Stimulated activated memory B cell treated with anti-CD40 and anti-IgM and Interleukin-4, amounts not matched to agents 10 μg/mL and 1 μg/mL and 100 μg/mL, for 72 hours (primary cell): ENCODE measurements around the gene BCL2L2.
"Not testable (repeated sequence)": the region's sequence is repeated elsewhere in the genome, so short reads cannot be mapped to it uniquely, and the experiment has no call there.

ENCODE experiments used
- ATAC-seq: fragments of 150-1000 bp; cut with Tn5 transposase; 2 replicates; pipeline ENCODE4 v1.10.0; 2021
- H3K27ac Mint-ChIP-seq: one replicate; pipeline ENCODE4 v1.8.0; 2022; ENCODE audit warnings: mild to moderate bottlenecking, mixed read lengths
- H3K27me3 Mint-ChIP-seq: one replicate; pipeline ENCODE4 v1.8.0; 2022; ENCODE audit warnings: mixed read lengths
- H3K36me3 Mint-ChIP-seq: one replicate; pipeline ENCODE4 v1.8.0; 2022; ENCODE audit warnings: mixed read lengths
- H3K4me1 Mint-ChIP-seq: one replicate; pipeline ENCODE4 v1.8.0; 2022; ENCODE audit warnings: mixed read lengths
- H3K4me3 Mint-ChIP-seq: one replicate; pipeline ENCODE4 v1.8.0; 2022; ENCODE audit warnings: mild to moderate bottlenecking, moderate library complexity, mixed read lengths
- H3K9me3 Mint-ChIP-seq: one replicate; pipeline ENCODE4 v1.8.0; 2022; ENCODE audit warnings: mixed read lengths

The BCL2L2 gene

GRCh38 chr14:23308721-23309445, 2.2 kb downstream of the BCL2L2 start:
- peaks cover 22% of the 10 kb centered on the region for H3K36me3 Mint-ChIP-seq
- no peaks in the 10 kb centered on the region for H3K9me3 Mint-ChIP-seq
- H3K4me1 Mint-ChIP-seq, result peaks cover 41% of the 10 kb centered on the region
- peak overlapping the region; percentile 86 for H3K27ac Mint-ChIP-seq
- no peak overlapping the region for H3K4me3 Mint-ChIP-seq
- H3K27me3 Mint-ChIP-seq, result no peaks in the 10 kb centered on the region
- ATAC-seq, result no peak

- H3K4me3 Mint-ChIP-seq, result no peak overlapping the region
- H3K27me3 Mint-ChIP-seq, result no peaks in the 10 kb centered on the region
- H3K9me3 Mint-ChIP-seq, result no peaks in the 10 kb centered on the region
Measured at GRCh38 chr14:23310546-23310945, 3.9 kb downstream of the BCL2L2 start.

GRCh38 chr14:23316300-23316699, 9.7 kb downstream of the BCL2L2 start:
- Mint-ChIP-seq H3K9me3 (peaks cover 8% of the 10 kb centered on the region), H3K27ac (no peak overlapping the region), H3K27me3 (no peaks in the 10 kb centered on the region), H3K4me3 (no peak overlapping the region), H3K4me1 (peaks cover 14% of the 10 kb centered on the region), H3K36me3 (peaks cover 19% of the 10 kb centered on the region)
- no peak for ATAC-seq

More at GRCh38 chr14:23310546-23310945, 3.9 kb downstream of the BCL2L2 start:
- Mint-ChIP-seq H3K27ac (no peak overlapping the region), H3K36me3 (peaks cover 22% of the 10 kb centered on the region), H3K4me1 (peaks cover 41% of the 10 kb centered on the region)
- ATAC-seq, result no peak

- H3K4me1 Mint-ChIP-seq, result peaks cover 31% of the 10 kb centered on the region
- H3K9me3 Mint-ChIP-seq, result peaks cover 8% of the 10 kb centered on the region
- peaks cover 32% of the 10 kb centered on the region for H3K36me3 Mint-ChIP-seq
- peak overlapping the region; percentile 85 for H3K4me3 Mint-ChIP-seq
- peak overlapping the region; percentile 96 for H3K27ac Mint-ChIP-seq
- ATAC-seq, result no peak
- no peaks in the 10 kb centered on the region for H3K27me3 Mint-ChIP-seq
Measured at GRCh38 chr14:23319746-23320583, 13.3 kb downstream of the BCL2L2 start.

- peaks cover 34% of the 10 kb centered on the region for H3K4me1 Mint-ChIP-seq
- peak within 1 kb of the TSS; percentile 93 for H3K4me3 Mint-ChIP-seq
- H3K27ac Mint-ChIP-seq, result peak within 1 kb of the TSS; percentile 96
- ATAC-seq, result peak; percentile 95
- H3K27me3 Mint-ChIP-seq, result no peaks in the 10 kb centered on the region
- peaks cover 8% of the 10 kb centered on the region for H3K9me3 Mint-ChIP-seq
- H3K36me3 Mint-ChIP-seq, result peaks cover 41% of the 10 kb centered on the region
Measured at GRCh38 chr14:23320584-23321571, 14.2 kb downstream of the BCL2L2 start, which contains the start of gene PABPN1. PABPN1 (plus strand) TSS chr14:23321457; CDS start chr14:23321470, 13 bp downstream.

GRCh38 chr14:23321572-23322547, 15.2 kb downstream of the BCL2L2 start:
- Mint-ChIP-seq H3K4me1 (peaks cover 36% of the 10 kb centered on the region), H3K36me3 (peaks cover 46% of the 10 kb centered on the region), H3K9me3 (peaks cover 8% of the 10 kb centered on the region), H3K27me3 (no peaks in the 10 kb centered on the region), H3K27ac (peak overlapping the region; percentile 96), H3K4me3 (peak overlapping the region; percentile 93)
- ATAC-seq, result peak; percentile 14

GRCh38 chr14:23322568-23323517, 16.2 kb downstream of the BCL2L2 start:
- no peaks in the 10 kb centered on the region for H3K27me3 Mint-ChIP-seq
- H3K4me1 Mint-ChIP-seq, result peaks cover 36% of the 10 kb centered on the region
- H3K9me3 Mint-ChIP-seq, result peaks cover 8% of the 10 kb centered on the region
- peak overlapping the region; percentile 96 for H3K27ac Mint-ChIP-seq
- ATAC-seq, result no peak
- peak overlapping the region; percentile 93 for H3K4me3 Mint-ChIP-seq
- peaks cover 46% of the 10 kb centered on the region for H3K36me3 Mint-ChIP-seq

GRCh38 chr14:23323838-23324454, 17.3 kb downstream of the BCL2L2 start:
- H3K9me3 Mint-ChIP-seq, result peaks cover 8% of the 10 kb centered on the region
- peaks cover 36% of the 10 kb centered on the region for H3K4me1 Mint-ChIP-seq
- no peak overlapping the region for H3K4me3 Mint-ChIP-seq
- H3K36me3 Mint-ChIP-seq, result peaks cover 46% of the 10 kb centered on the region
- H3K27me3 Mint-ChIP-seq, result no peaks in the 10 kb centered on the region
- H3K27ac Mint-ChIP-seq, result no peak overlapping the region
- ATAC-seq, result no peak

- no peak for ATAC-seq
- Mint-ChIP-seq H3K36me3 (peaks cover 45% of the 10 kb centered on the region), H3K27me3 (no peaks in the 10 kb centered on the region), H3K4me3 (no peak overlapping the region), H3K9me3 (peaks cover 8% of the 10 kb centered on the region), H3K4me1 (peaks cover 34% of the 10 kb centered on the region), H3K27ac (no peak overlapping the region)
Measured at GRCh38 chr14:23324455-23324846, 17.8 kb downstream of the BCL2L2 start.

GRCh38 chr14:23324993-23325392, 18.4 kb downstream of the BCL2L2 start:
- Mint-ChIP-seq H3K27me3 (no peaks in the 10 kb centered on the region), H3K36me3 (peaks cover 39% of the 10 kb centered on the region), H3K27ac (no peak overlapping the region), H3K4me3 (no peak overlapping the region), H3K4me1 (peaks cover 29% of the 10 kb centered on the region), H3K9me3 (peaks cover 4% of the 10 kb centered on the region)
- ATAC-seq, result no peak

GRCh38 chr14:23325746-23326145, 19.1 kb downstream of the BCL2L2 start:
- H3K4me1 Mint-ChIP-seq, result peaks cover 23% of the 10 kb centered on the region
- not testable (repeated sequence) for H3K27me3 Mint-ChIP-seq, H3K4me3 Mint-ChIP-seq, ATAC-seq, H3K9me3 Mint-ChIP-seq
- H3K27ac Mint-ChIP-seq, result peak overlapping the region; percentile 21
- H3K36me3 Mint-ChIP-seq, result peaks cover 34% of the 10 kb centered on the region

GRCh38 chr14:23326491-23327332, 20.1 kb downstream of the BCL2L2 start:
- no peak for ATAC-seq
- no peak overlapping the region for H3K27ac Mint-ChIP-seq
- H3K36me3 Mint-ChIP-seq, result peaks cover 34% of the 10 kb centered on the region
- peaks cover 23% of the 10 kb centered on the region for H3K4me1 Mint-ChIP-seq
- no peaks in the 10 kb centered on the region for H3K9me3 Mint-ChIP-seq
- H3K27me3 Mint-ChIP-seq, result no peaks in the 10 kb centered on the region
- no peak overlapping the region for H3K4me3 Mint-ChIP-seq
